Fibroblast of gingiva (primary cell): ENCODE data around the gene PEX14.
"Not testable (repeated sequence)": the region's sequence is repeated elsewhere in the genome, so short reads cannot be mapped to it uniquely, and the experiment has no call there.

Experiments used
- DNase-seq: peaks from one replicate; pipeline ENCODE4 v3.0.0-alpha.2; 2011; ENCODE audit warnings: low read depth

Gene PEX14

GRCh38 chr1:10450836-10451235 lies 23.9 kb upstream of the PEX14 start:
- no peak for DNase-seq

- peak; percentile 58 for DNase-seq
Observed at GRCh38 chr1:10451287-10451686, 23.5 kb upstream of the PEX14 start.

- no peak for DNase-seq
Observed at GRCh38 chr1:10456048-10456447, 18.7 kb upstream of the PEX14 start.

GRCh38 chr1:10456661-10457060 lies 18.1 kb upstream of the PEX14 start:
- DNase-seq, result no peak

GRCh38 chr1:10457462-10457861 lies 17.3 kb upstream of the PEX14 start:
- DNase-seq, result not testable (repeated sequence)

- DNase-seq, result no peak
Observed at GRCh38 chr1:10457875-10458274, 16.9 kb upstream of the PEX14 start.

GRCh38 chr1:10459184-10459583 lies 15.6 kb upstream of the PEX14 start:
- DNase-seq, result peak; percentile 64

- DNase-seq, result no peak
Observed at GRCh38 chr1:10467078-10467477, 7.7 kb upstream of the PEX14 start.

- no peak for DNase-seq
Observed at GRCh38 chr1:10470043-10470442, 4.7 kb upstream of the PEX14 start.

GRCh38 chr1:10471411-10472219 lies 3.1 kb upstream of the PEX14 start:
- DNase-seq, result peak; percentile 32

- peak; percentile 92 for DNase-seq
Observed at GRCh38 chr1:10472220-10473144, 2.3 kb upstream of the PEX14 start, which contains the start of gene DFFA. TSS of gene DFFA (minus strand) at chr1:10472529. CDS start at chr1:10472458, 71 bp downstream.

- no peak for DNase-seq
Observed at GRCh38 chr1:10473145-10473765, 1.5 kb upstream of the PEX14 start.

GRCh38 chr1:10474309-10474612 lies 489 bp upstream of the PEX14 start:
- DNase-seq, result not testable (repeated sequence)

GRCh38 chr1:10475510-10475909 lies 760 bp downstream of the PEX14 start:
- DNase-seq, result no peak

GRCh38 chr1:10479296-10479695 lies 4.5 kb downstream of the PEX14 start:
- DNase-seq, result no peak

GRCh38 chr1:10480614-10481013 lies 5.9 kb downstream of the PEX14 start:
- DNase-seq, result no peak

GRCh38 chr1:10484521-10484920 lies 9.8 kb downstream of the PEX14 start:
- no peak for DNase-seq

- DNase-seq, result no peak
Observed at GRCh38 chr1:10489291-10490055, 14.7 kb downstream of the PEX14 start.

- DNase-seq, result no peak
Observed at GRCh38 chr1:10490286-10490970, 15.7 kb downstream of the PEX14 start.

- DNase-seq, result no peak
Observed at GRCh38 chr1:10494418-10494753, 19.6 kb downstream of the PEX14 start.

GRCh38 chr1:10494754-10495474 lies 20.2 kb downstream of the PEX14 start:
- peak; percentile 75 for DNase-seq
